Effector CD8-positive, alpha-beta T cell (primary cell): ENCODE results near the gene CEP20.
"Not testable (repeated sequence)": the region's sequence is repeated elsewhere in the genome, so short reads cannot be mapped to it uniquely, and the experiment has no call there.

Experiments
- DNase-seq: peaks from one replicate; lab custom pipeline; 2025; lab: John Stamatoyannopoulos, UW

Gene CEP20

DNA sequence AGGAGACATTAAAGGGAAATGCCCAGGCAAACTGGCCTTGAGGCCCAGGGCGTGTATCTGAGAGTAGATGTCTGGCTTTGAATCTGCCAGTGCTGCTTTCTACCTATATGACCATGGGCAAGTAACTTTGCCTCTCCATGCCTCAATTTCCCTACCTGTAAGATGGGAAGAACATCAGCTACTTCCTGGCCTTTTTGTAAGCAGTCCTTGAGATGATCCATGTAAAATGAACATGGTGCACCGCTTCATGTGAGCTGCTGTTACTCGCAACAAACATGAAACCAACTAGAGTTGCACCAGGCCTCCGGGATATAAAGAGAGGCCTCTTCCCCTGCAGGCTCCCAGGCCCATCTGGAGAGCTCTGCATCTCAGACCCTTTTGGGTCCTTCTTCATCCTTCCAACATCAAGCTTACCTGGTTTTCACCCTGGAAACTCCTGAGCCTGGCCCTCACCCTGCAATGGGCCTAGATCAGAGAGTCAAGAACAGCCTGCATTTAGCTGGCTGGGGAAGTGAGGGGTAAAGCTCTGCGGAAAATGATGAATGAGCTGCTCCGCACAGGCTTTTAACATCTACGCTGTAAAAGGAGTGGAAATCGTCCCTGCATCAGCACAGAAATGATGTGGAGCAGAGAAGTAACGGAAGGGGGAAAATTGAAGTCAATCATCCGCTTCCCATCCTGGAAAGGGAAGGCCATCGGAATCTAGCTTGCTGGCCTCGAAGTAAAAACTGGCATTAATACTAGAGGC lies 29.3 kb downstream of the CEP20 start:
- no peak for DNase-seq

DNA sequence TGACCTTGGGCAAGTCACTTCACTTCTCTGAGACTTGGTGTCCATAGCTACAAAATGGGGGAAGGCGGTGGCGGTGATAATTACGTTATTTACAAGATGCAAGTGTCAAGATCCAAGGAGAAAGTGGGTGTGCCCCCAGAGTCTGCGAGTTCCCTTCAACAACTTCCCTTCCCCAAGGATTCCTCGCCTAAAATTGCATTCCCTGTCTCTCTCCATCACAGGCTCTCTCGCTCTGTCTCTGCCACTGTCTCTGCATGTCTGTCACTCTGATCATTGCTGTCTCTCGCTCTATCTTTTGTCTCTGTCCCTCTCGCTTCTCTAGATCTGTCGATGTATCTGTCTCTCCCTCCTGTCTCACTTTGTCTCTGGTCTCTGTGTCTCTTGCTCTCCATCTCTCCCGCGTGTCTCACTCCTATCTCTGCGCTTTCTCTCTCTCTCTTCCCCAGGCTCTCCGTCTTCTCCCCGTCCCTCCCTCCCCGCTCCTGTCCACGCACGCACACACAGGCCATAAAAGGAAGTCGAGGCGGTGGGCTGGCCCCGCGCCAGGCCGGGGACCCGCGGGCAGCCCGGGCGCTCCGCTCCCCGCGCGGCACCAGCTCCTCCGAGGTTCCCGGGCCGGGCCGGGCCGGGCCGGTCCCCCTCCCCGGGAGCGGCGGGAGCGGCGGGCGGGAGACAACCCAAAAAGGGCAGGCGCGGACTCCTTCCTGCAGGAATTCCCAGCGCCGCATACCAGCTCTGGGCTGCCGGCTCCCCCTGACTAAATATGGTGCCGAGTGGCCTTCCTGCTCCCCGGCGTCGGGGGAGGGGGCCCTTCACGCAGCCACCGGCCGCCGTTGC lies 30.5 kb downstream of the CEP20 start:
- DNase-seq, result no peak

DNA sequence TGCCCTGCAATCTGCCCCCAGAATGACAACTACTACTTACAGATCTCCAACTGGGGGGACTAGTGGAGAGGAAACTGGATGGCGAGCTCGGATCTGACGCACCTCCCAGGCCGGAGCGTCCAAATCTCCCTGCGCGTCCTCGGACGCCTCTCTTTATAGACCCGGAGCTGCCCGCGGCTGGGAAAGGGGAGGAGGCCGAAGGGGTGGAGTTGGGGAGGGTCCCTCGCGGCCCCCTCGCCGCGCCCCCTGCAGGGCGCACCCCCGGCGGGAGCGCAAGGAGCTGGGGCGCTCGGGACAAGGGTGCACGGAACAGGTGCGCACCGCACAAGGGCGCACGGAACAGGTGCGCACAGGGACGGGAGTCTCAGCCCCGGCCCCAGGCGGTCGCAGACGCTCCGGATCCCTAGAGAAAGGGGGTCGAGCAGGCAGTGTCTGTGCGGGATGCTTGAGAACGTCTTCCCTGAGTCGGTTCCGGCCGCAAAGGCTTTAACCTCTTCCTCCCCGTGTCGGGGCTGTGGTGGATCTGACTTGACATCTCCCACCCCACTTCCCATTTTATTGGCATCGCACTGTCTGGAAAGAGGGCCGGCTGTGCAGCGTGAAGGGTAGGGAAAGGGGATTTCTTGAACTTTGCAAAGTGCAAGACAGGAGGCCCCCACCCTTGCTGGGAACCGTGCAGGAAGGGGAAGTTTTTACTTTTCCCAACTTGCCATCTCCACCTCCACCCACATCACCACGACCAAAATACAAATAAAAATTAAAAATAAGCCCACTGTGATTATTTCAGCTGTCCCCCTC lies 31.3 kb downstream of the CEP20 start, which contains the start of gene MYH11:
TSS of gene MYH11 (minus strand) at position 128 of the 798 bp plus-strand sequence. CDS start 18,776 bp downstream, outside the sequence.
- DNase-seq, result no peak

DNA sequence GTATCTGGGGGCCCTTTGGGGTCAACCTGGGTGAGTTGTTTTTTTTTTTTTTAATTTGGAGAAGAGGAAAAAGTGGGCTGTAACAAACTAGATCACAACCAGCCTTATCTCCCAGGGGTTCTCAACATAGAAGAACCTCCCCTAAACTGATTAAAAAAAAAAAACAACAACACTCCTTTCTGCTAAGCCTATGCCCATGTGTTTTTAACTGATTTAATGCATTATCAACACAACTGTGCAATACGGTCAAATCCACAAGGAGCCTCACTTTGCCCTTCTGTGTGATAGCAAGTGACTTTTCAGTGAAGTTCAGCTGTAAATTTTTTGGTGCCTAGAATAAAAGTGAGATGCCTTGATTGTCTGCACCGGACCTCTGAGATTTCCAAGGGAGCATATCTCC lies 32.2 kb downstream of the CEP20 start:
- no peak for DNase-seq

DNA sequence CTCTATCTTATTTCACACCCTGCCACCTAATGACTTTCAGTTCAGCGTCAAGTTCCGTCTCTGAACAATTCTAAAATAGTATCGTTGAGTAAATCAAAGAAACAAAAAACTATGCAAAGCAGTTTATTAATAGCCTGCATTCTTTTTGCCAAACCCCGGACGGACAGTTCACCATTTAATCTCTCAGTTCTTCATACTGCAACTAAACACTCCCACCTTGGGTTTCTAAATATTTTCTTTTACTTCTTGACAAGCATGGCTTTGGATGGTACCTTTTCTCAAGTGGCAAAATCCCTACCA lies 32.7 kb downstream of the CEP20 start:
- DNase-seq, result no peak

DNA sequence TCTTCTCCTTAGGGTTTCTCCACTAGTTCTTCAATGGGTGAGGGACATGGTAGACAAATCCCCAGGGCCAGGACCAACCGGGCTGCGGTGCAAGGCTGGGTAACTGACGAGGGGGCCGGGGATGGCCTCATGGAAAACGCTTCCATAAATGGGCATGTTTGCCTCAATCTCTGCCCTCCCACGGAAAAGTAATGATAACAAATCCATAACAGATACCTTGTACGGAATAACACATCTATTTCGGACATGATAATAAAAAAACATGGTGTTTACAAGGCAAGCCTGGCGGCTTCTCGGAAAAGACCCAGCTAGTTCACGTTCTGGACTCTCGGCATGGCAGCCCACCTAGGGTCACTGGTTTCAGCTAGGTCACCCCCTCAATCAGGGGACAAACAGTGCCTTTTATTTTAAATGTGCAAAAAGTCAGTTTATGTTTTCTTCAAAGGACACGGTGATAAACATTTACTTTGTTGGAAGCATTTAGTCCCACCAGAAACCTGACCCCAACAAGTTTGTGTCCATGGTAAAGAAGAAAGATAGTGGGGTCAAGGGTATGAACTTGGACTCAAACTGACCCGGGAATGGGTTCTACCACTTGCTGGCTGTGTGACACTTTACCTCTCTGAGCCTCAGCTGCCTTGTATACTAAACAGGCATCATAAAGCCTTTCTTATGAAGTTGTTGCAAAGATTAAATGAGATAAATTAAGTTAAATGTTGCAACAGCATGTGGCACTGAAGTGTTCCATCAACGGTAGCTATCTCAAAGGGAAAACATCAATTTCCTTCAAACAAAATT lies 33.3 kb downstream of the CEP20 start:
- DNase-seq, result no peak

DNA sequence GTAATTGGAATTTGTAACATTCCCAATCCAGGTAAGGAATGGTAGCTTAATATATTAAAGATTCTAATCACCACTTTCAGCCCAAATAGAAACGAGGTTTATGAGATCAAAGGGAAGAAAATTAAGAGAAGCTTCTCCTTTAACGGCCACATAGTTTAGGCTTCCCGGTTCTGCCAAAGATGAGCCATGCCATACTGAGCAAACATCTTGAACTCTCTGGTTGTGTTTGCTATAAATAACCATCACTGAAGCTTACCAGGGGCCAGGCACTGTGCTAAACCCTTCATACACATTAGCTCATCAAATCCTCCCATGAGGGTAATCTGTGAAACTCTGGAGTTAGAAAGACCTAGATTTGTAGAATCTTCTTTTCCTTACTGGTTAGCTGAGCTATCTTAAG lies 34.3 kb downstream of the CEP20 start:
- DNase-seq, result no peak

DNA sequence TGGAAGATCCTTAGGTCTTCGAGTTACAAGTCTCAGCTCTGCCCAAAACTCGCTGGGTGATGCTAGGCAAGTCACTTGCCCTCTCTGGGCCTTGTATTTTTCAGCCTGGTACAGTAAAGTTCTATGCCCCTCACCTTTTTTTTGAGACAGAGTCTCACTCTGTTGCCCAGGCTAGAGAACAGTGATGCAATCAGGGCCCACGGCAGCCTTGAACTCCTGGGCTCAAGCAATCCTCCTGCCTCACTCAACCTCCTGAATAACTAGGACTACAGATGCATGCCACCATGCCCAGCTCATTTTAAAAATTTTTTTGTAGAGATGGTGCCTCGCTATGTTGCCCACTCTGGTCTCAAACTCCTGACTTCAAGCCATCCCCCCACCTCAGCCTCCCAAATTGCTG lies 35.4 kb downstream of the CEP20 start:
- DNase-seq, result no peak

DNA sequence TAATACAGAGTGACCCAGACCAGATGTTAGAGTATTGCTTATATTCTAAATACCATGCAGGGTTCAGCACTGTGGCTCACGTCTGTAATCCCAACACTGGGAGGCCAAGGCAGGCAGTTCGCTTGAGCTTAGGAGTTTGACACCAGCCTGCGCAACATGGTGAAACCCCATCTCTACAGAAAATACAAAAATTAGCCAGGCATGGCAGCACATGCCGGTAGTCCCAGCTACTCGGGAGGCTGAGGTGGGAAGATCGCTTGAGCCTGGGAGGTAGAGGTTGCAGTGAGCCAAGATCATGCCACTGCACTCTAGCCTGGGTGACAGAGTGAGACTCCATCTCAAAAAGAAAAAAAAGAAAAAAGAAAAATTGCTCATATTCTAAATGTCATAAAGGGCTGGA lies 37.8 kb downstream of the CEP20 start:
- DNase-seq, result not testable (repeated sequence)

DNA sequence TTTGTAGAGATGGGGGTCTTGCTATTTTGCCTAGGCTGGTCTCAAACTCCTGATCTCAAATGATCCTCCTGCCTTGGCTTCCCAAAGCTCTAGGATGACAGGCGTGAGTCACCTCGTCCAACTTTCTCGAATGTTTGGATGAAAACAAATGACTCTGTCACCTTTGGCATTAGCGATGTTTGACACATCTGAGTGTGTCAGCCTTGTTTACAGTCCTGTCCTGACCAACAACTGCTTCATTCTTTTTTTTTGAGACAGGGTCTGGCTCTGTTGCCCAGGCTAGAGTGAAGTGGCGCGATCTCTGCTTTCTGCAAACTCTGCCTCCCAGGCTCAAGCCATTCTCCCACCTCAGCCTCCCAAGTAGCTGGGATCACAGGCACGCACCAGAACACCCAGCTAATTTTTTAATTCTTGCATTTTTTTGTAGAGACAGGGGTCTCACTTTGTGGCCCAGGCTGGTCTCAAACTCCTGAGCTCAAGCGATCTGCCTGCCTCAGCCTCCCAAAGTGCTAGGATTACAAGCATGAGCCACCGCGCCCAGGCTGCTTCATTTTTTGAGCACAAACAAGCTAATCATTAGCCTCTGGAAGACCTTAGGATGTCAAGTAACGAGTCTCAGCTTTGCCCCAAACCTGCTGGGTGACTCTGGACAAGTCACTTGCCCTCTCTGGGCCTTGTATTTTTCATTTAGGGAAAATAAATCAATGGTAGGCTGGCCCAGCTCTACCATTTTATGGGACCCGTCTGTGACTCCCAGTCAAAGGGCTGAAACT lies 39.0 kb downstream of the CEP20 start:
- DNase-seq, result no peak

DNA sequence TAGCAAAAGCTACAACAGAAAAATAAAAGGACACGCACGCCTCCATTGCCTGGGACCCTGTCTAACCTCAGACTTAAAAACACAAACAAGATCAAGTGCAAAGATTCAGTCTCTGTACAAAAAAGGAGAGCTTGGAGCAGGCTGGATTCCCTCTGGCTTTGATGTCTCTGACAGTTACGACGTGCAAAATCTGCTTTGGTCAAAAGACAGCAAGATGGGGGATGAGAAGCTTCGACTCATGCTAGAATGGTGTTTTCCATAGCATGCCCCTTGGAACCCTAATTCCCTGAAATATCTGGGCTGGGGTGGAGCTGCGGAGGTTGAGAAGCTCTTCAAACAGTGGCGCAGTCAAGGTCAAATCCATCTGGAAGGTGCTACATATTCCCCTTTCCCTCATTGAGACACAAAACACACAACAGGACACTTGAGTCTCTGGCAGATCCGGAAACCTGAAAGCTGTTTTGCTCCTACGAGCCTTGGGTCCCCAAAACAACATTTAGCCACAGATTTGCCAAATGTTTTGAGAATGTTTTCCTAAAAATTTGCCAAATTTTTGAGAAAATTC lies 40.7 kb downstream of the CEP20 start:
- DNase-seq, result no peak

DNA sequence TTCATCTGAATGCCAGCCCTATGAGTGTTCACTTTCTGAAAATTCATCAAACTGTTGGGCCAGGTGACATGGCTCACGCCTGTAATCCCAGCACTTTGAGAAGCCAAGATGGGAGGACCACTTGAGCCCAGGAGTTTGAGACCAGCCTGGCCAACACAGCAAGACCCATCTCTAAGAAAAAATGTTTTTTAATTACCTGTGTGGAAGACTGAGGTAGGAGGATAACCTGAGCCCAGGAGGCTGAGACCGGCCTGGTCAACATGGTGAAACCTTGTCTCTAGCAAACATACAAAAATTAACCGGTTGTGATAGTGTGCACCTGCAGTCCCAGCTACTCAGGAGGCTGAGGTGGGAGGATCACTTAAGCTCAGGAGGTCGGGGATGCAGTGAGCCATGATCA lies 41.9 kb downstream of the CEP20 start:
- no peak for DNase-seq

DNA sequence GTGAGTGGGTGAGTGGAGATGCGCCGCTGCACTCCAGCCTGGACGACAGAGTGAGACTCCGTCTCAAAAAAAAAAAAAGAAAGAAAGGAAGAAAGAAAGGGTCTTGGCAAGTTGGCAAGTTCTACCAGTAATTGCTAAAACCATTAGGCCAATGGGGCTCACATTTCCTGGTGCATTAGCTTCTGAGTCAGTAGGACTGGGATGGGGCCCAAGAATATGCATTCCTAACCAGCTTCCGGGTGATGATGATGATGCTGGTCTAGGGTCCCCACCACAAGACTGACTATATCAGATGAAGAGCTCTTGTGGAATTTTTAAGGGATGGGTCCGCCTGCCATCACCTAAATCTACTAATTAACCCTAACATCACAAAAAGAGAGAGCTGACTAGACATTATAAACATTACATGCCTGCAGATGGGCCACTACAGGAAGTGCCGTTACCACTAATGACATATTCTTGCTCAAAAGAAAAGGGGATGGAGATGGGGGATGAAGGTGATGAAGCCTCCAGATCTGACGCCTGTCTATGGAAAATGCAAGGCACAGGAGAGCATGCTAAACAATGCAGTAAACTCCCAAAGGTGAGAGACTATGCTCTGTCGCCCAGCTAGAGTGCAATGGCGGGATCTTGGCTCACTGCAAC lies 44.6 kb downstream of the CEP20 start:
- no peak for DNase-seq

DNA sequence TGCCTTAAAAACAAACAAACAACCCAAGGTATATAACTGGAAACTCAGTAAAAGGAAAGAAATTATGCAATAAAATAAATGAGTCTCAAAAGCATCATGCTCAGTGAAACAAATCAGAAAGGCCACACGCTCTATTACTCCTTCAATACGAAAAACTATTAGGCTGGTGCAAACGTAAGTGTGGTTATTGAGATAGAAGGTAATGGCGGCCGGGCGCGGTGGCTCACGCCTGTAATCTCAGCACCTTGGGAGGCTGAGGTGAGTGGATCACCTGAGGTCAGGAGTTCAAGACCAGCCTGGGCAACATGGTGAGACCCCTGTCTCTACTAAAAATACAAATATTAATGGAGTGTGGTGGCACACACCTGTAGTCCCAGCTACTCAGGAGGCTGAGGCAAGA lies 49.2 kb downstream of the CEP20 start:
- DNase-seq, result not testable (repeated sequence)

DNA sequence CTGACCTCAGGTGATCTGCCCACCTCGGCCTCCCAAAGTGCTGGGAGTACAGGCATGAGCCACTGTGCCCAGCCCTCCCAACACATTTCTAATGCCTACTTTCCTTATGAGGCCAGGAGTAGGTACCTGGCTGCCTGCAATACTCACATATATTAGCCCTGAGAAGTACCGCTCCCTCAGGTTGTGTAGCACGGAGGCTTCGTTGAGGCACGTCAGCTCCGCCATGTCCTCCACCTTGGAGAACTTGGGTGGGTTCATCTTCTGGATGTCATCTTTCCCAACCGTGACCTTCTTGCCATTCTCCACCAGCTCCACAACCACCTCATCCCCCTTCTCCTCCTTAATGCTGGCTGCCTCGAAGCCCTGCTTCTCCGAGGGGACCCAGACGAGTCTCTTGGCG lies 50.6 kb downstream of the CEP20 start:
- no peak for DNase-seq

DNA sequence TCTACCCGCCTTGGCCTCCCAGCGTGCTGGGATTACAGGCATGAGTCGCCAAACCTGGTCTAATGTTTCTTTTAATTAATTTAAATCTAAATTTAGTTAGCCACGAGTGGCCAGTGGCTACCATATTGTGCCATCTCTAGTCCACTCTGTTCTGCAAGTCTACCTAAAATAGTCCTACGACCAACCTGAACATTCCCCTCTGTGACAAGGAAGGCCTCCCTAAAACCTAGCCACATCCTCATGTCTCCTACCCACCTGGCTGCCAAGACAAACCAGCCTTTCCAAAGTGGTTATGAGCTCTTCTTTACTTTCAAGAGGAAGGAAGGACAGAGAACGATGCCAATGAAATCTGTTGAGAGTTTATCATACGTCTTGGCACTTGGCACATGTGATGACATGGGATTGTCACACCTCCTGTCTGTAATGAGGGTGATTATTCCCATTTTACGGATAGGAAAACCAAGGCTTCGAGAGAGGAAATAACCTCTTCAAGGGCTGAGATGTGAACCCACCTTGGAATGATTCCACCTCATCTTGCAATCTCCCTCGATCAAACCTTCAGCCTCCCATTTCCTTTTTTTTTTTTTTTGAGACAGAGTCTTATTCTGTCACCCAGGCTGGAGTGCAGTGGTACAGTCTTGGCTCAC lies 51.3 kb downstream of the CEP20 start:
- no peak for DNase-seq

DNA sequence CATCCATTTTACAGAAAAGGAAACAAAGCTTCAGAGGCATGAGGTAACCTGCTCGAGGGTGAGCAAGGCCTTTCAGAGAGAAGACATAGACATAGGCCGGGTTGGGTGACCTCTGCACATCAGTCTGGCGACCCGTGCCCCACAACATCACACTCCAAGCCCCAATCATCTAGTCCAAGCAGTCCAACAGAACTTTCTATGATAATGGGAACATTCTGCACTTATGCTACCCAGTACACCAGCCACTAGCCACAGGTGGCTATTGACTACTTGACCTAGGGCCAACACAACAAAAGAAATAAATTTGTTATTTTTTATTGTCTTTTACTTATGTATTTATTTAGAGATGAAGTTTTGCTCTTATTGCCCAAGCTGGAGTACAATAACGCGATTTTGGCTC lies 52.3 kb downstream of the CEP20 start:
- no peak for DNase-seq

DNA sequence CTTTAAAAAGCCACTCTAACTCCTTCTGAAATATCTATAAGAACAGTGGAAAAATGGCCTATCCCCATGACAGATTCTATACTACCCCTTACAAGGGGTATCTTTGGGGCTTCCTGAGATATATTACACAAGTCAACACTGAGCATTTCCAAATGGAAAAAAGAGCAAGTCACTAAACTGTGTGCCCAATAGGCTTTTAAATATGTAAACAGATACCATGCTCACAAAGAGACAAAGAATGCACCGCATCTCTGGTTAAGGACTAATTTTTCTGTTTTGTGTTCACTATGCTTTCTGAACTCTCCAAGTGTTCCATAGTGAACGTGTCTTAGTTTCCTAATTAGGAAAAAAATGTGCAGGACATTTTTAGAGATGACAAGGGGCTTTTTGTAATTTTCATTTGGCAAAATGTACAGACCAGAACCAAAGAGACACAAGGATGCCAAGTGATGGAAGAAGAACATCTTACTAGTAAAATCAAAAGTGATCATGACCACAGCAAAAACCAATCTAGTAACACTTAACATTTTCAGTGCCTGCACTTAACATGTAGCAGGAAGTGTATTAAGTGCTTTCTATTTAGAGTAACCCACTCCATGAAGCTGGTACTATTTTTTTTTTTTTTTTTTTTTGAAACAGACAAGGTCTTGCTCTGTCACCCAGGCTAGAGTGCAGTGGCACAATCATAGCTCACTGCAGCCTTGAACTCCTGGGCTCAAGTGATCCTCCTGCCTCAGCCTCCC lies 53.1 kb downstream of the CEP20 start:
- DNase-seq, result no peak

DNA sequence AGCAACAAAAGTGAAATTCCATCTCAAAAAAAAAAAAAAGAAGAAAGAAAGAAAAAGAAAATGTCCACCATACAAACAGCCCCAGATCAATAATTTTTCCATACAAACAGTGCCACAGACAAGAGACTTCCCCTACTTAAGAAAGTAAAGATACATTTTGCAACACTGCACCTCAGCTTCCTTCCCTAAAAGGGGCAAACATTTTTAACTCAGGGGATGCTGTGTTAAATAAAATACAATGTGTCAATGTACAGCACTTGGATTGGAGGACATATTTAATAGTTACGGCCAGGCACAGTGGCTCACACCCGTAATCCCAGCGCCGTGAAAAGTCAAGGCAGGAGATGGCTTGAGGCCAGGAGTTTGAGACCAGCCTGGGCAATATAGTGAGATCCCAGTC lies 53.9 kb downstream of the CEP20 start:
- DNase-seq, result no peak
